ENCODE measurements around the gene HID1.
"Not testable (repeated sequence)": the region's sequence is repeated elsewhere in the genome, so short reads cannot be mapped to it uniquely, and the experiment has no call there.

HID1 gene, protein sequence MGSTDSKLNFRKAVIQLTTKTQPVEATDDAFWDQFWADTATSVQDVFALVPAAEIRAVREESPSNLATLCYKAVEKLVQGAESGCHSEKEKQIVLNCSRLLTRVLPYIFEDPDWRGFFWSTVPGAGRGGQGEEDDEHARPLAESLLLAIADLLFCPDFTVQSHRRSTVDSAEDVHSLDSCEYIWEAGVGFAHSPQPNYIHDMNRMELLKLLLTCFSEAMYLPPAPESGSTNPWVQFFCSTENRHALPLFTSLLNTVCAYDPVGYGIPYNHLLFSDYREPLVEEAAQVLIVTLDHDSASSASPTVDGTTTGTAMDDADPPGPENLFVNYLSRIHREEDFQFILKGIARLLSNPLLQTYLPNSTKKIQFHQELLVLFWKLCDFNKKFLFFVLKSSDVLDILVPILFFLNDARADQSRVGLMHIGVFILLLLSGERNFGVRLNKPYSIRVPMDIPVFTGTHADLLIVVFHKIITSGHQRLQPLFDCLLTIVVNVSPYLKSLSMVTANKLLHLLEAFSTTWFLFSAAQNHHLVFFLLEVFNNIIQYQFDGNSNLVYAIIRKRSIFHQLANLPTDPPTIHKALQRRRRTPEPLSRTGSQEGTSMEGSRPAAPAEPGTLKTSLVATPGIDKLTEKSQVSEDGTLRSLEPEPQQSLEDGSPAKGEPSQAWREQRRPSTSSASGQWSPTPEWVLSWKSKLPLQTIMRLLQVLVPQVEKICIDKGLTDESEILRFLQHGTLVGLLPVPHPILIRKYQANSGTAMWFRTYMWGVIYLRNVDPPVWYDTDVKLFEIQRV
- 6.8 to 11.5 reads per million in 2 donors for total RNA-seq

DNA sequence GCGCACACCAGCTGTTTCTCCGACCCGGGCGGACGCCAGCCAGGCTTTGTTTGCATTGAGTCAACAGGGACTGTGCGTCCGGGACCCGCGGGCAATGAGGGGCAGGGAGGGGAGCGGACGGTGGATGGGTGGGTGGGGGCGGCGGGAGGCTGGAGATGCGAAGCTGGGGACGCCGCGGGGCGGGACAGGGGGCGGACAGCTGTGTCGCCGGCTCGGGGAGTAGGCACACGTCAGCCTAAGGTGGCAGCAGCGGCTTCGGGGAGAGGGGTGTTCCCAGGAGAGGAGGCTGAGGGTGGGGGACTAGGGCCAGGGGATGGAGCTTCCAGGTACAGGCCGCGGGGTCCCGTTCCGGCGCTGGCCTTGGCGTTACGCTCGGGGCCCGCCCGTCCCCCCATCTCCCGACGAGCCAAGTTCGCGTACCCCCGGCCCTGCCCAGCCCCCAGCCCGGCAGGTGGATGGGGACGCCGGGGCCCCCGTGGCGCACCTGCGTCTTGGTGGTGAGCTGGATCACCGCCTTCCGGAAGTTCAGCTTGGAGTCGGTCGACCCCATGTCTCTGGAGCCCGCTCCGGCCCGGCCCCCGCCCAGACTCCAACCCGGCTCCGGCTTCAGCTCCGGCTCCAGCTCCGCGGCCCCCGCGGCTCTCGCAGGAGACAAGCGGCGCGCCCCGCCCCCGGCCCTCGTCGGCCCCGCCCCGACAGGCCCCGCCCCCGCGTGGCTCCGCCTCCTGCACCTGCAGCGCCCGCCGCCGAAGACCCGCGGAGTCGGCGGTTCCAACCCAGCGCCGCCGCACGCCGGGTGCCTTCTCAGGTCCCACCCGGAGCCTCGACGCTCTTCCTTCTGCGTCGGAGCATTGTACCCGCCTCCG, at the start of gene HID1:
HID1 (minus strand) TSS at position 653 of the 866 bp plus-strand sequence; CDS start at position 550, 103 bp downstream.
- DNase-seq = peak; percentile 57 to 82 (median 68)

DNA sequence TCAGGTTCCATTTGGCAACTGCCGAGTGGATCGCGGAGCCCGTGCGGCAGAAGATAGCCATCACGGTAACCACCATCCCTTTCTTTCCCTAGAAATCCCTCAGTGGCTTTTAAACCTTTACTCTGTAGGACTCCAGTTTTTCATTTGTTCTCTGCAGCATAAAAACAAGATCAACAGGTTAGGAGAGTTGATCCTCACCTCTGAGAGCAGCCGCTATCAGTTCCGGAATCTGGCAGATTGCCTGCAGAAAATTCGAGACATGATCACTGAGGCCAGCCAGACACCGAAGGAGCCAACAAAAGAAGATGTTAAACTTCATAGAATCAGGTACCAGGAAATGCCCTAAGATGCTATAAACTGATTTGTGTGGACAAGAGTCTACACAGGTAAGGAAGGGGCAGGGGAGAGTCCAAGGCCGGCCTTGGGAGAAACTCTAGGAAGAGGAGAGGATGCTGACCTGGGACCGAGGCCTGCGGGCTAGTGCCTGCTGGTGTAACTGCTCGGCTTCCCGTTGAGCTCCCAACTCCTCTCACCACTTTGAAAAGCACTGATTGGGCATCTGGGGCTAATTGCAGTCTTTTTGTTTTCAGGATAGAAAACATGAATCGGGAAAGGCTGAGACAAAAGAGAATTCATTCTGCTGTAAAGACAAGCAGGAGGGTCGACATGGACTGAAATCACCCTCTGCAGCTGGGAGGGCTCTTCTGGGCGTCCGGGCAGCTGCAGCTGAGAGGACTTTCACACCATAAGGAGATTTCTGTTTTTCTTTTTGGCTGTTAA, 48.0 kb upstream of the HID1 start:
- DNase-seq = no peak

DNA sequence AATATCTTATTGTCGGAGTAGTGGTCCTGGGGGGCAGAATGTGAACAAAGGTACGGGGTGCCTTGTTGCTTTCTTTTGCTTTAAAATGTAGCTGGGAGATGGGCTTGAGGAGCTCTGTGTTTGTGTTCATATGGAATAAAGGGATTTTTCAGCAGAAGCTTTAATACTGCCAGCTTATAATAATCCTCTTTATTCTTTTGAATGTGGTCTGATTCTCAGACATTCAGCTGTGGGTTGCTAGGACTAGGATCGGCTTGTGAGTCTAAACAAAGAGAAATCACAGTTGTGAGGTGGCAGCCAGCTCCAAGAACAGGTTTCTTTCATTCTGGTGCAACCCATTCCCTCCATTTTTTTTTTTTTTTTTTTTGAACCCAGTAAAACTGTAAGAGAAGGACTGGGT, 47.2 kb upstream of the HID1 start:
- no peak for DNase-seq

DNA sequence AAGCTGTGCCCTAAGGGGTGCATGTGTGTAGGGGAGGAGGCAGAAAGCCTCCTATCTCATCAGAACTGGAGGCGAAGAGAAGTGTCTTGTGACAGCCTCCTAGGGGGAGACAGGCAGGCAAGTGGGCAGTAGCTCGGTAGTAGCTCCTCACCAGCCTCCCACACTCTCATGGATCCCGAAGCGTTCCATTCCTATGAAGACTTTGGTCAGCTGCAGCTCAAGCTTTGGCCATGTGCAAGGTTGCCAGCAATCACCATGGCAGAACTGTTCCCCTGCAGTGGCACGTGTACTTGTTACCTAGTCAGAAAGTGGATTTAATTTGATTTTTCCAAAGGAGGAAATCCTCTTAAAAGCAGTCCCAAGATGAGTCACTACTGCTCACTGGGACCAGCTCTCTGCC, 46.6 kb upstream of the HID1 start:
- DNase-seq = no peak

DNA sequence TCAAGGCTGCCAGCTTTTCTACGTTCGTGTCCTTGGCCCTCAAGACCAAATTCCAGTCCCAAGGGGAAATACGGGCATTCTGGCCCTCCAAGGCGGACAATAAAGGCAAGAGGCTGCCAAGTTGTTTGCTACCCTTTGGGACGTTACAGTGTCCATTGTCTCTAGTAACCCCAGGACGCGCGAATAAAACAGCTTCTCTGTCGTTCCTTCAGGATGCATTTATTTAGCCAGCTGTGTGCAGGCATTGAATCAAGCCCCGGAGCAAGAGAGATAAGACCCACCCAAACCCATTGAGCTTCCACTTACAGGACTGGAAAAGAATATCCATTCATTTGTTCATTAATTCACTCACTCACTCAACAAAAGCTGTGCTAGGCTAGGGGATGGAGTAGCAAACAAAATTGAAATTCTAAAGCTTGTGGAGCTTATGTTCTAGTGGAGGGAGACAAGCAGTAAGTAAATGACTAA, 40.6 kb upstream of the HID1 start:
- no peak for DNase-seq

DNA sequence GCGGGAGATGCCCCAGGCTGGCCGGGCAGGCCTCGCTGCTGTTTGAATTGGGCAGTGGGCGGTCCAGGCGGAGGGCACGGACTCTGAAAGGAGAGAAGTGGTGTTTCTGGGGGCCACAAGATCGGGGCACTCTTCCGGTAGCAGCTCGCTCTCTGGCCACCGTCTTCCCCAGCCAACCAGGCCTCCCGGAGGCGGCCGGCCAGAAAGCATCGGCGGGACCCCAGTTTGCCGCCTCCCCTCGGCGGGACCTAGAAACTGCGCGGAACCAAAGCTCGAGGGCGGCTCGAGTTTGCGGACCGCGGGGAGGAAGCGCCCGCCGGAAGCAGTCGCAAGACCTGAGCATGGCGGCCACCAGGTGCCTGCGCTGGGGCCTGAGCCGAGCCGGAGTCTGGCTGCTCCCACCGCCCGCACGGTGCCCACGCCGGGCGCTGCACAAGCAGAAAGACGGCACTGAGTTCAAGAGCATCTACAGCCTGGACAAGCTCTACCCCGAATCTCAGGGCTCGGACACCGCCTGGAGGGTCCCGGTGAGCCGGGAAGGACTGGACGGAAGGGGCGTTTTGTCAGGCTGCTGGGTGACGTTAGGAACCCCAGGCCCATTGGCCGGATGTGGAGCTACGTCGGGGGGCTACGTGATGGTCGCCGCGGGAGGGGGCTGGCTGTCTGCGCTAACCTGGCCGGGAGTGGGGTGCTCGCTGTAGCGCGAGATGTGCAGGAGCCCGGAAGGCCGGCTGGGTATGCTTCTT, 40.0 kb upstream of the HID1 start, which contains the start of gene MRPL58:
MRPL58 (plus strand) TSS at position 325 of the 746 bp plus-strand sequence; CDS start at position 342, 17 bp downstream.
- peak; percentile 48 to 91 (median 68) for DNase-seq

DNA sequence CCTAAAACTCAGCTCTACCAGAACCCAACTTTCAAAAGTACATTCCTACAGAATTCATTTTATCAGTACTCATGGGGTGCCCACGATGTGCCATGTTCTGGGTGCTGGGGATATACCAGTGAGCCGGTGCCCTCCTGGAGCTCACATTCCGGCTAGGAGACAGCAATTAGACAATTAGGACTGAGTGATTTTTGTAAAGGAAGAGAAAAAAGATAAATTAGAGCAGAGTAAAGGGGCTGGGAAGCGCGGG, 39.5 kb upstream of the HID1 start:
- DNase-seq = no peak

DNA sequence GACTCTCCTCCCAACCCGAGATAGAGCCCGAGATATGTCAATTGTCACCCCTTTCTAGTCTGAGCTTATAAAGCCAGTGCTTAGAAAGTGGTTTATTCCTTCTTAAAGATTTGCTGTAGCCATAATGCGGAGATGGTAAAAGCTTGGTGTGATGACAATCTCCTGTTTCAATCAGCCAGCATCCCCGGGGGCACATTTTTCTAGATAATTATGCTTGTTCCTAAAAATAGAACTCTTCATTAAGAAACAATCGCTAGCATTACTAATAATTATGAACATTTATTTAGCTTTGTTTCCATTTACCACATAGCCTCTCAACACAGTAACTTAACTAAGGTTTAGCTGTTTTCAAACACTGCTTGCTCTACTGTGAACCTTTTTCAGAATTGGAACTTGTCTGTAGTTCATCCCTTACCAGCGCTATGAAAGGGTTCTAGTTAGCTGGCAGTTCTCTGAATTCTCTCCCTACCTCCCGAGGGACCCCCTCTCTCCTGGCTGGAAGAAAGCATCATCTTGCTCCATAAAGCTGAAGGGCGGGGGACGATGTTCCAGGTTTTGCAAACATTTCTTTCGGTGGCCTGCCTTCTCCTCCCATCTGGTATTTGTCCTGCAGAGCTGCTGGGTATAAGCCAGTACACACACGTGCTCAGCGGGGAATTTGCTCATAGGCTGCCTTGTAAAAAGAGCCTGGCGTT, 39.0 kb upstream of the HID1 start:
- no peak for DNase-seq

DNA sequence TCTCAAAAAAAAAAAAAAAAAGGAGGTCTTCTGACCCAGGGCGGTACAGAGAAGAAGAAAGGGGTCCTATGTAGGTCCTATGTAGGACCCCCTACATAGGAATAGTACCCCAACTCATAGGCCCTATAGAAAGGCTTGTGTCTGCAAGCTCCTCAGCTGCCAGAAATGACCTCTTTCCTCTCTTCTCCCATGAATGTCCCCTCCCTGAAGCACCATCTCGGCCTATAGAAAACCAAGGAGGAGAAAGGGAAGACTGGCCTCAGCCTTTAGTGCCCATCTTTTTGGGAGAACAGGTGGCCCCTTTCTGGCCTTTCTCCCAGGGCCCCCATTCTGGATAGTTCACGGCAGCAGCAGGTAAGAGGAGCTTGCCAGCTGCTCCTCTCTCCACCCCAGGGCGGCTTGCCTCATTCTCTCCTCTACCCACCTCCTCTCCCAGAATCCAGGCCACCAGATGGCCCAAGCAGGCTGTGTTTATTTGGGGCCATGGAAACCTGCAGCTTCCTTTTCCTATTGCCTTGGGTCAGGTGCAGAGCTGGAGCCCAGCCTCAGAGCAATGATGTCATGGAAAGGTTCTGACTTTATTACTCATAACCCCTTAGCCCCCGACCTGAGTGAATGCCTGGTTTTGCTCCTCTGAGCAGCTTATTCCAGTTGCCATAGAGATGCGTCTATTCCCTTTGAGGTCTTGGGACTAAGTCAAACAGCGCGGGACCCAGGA, 38.3 kb upstream of the HID1 start:
- DNase-seq = no peak

DNA sequence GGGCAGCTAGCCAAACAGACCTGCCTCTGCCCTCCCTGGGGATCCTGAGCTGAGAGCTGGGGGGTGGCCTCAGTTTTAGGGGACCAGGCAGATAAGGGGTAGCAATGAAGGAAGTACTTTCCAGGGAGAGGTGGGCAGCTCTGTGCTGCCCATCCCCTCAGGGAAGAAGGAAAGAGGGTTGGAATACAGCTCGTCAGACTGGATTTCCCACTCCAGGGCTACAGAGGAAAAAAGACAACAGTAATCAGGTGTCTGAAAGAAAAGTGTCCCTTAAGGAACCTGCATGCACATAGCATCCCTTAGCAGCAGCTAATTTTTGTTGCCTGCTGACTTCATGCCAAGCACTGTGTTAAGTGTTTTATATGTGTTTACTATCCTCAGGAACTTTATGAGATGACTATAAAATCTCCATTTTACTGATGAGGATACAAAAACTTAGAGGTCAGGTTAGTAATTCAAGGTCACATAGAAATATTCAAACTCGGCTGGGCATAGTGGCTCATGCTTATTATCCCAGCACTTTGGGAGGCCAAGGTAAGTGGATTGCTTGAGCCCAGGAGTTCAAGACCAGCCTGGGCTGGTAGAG, 36.7 kb upstream of the HID1 start:
- DNase-seq = no peak

DNA sequence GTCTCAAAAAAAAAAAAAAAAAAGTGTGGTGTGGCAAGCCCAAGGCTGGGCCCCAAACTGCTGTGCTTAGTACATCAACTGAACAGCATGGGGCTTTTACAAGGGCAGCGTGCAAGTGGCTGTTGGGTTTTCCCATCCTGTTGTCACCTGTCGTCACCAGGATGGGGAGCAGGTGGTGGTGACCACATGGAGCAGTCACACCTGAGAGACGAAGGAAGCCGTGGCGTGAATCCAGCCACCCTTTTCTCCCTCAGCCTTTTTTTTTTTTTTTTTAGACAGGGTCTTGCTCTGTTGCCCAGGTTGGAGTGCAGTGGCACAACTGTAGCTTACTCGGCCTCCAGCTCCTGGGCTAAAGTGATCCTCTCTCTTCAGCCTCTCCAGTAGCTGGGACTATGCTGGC, 35.8 kb upstream of the HID1 start:
- no peak for DNase-seq

DNA sequence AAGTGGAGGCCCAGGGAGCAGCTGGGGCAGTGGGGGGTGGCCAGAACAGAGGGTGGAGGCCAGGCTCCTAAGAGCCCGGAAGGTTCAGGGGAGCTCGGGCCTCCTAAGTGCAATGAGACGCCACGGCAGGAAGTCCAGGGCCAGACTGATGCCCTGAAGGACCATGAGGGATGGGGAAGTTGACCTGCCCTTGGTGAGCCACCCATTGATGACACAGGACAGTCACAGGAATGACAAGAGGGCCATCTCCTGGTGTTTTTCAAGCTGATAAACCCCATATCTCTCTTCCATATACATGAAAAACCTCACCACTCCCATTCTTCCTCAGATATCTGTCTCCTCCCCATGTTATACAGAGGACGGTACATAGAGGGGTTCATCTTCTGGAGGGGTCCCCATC, 34.1 kb upstream of the HID1 start:
- DNase-seq = no peak

DNA sequence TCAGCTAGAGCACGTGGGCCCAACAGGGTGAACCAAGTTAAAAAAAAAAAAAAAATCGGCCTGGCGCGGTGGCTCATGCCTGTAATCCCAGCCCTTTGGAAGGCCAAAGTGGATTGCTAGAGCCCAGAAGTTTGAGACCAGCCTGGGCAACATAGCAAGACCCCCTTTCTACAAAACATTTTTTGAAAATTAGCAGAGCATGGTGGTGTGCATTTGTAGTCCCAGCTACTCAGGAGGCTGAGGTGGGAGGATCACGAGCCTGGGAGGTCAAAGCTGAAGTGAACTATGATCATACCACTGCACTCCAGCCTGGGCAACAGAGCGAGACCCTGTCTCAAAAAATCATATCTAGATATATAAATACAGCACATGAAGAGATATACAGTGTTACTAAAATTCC, 33.5 kb upstream of the HID1 start:
- not testable (repeated sequence) for DNase-seq

DNA sequence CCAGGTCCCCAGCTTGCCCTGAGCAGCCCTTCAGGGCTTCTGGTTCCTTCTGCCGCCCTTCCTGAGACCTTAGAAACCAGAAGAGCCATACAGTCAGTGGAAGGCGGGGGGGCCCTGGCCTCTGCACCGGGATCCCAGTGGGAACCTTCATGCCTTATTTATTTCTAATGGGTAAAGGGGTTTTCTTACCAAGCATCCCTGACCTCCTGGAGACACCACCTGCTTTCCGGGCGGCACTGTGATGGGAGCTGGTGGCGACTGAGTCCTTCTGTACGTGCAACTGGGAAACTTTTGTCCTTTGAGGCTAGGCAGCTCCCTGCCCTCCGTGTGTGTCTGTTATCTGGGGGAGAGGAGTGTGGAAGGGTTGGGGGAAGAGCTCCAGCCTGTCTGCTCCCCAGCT, 32.7 kb upstream of the HID1 start:
- no peak for DNase-seq

DNA sequence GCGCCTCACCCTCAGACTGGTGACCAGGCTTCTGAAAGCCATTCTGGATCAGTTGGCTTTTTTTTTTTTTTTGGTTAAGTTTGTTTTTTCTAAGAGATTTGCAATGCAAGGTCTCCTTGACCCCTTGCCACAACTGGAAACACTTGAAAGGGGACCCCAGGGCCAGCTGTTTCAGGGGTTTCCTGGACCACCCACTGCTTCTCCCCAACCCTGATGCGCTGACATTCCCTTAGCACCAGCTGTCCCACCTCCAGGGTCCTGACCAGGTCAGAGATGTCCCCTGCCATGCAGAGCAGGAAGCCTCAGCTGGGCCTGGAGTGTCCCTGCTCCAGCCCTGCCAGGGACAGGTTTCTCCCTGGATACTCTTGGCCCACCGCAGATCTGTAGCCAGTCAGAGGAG, 31.8 kb upstream of the HID1 start:
- DNase-seq = no peak

DNA sequence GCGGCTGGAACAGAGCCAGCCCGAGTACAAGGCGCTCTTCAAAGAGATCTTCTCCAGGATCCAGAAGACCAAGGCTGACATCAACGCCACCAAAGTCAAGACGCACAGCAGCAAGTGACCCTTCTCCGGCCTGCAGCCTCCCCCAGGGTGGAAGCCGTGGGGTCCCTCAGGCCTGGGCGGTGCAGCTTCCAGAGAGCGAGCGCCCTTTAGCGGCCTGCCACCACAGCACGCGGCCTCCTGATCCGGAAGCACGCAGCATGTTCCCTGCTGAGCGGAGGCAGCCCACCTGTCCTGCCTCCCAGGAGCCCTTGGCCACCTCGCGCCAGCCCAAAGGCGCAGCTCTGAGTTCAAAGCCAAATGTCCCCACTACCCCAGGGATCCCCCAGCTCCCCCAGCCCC, 31.4 kb upstream of the HID1 start:
- DNase-seq = no peak

DNA sequence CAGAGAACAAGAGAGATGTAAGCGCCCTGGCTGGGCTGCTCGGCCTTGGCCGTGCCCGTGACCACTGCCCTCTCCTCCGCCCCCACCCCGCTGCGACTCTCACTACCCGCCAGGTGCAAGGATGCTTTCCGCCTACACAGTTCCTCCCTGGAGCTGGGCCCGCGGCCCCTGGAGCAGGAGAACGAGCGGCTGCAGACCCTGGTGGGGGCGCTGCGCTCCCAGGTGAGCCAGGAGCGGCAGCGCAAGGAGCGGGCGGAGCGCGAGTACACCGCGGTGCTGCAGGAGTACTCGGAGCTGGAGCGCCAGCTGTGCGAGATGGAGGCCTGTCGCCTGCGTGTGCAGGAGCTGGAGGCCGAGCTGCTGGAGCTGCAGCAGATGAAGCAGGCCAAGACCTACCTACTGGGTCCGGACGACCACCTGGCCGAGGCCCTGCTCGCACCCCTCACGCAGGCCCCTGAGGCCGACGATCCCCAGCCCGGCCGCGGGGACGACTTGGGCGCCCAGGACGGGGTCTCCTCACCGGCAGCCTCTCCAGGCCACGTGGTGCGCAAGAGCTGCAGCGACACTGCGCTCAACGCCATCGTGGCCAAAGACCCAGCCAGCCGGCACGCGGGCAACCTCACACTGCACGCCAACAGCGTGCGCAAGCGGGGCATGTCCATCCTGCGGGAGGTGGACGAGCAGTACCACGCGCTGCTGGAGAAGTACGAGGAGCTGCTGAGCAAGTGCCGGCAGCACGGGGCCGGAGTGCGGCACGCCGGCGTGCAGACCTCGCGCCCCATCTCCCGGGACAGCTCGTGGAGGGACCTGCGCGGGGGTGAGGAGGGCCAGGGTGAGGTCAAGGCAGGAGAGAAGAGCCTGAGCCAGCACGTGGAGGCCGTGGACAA, 30.8 kb upstream of the HID1 start:
- no peak for DNase-seq
